HFF-Myc (cell line): ENCODE data around the gene ITPKB.

ENCODE experiments used
- DNase-seq: peaks from one replicate; pipeline ENCODE4 v3.0.0-alpha.2; 2011; ENCODE audit warnings: low read depth; ENCODE audit errors: extremely low read depth
- H3K4me3 ChIP-seq: replicated peaks from 2 replicates; pipeline ENCODE4 v1.5.1; 2011; ENCODE audit warnings: low read depth, mild to moderate bottlenecking, control low read depth, low read length
- TF ChIP-seq, protein P1 (sequence below): IDR thresholded peaks from 2 replicates; pipeline ENCODE4 v1.5.1; 2012; ENCODE audit warnings: mild to moderate bottlenecking, low read depth, low read length, control low read depth; ENCODE audit errors: missing control alignments

The ITPKB gene

DNA sequence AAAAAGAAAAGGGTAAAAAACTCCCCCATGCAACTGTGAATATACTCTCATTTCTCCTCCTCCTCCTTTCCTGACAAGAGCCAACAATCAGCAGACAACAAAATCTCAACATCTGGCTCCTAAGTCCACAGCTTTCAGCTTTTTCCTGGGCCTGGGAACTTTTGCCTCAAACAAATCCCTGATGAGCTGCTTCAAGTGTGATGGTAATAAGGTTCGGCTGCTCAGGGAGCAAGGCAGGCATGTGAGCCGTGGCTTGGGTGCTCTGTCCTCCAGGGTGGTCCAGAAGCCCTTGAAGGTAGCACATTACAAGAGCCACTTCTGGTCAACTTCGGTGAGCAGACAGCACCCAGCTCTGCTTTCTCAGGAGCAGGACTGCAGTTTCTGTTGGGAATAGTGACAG lies 46.3 kb downstream of the ITPKB start:
- H3K4me3 ChIP-seq, result no peak overlapping the region
- TF ChIP-seq, protein P1, sequence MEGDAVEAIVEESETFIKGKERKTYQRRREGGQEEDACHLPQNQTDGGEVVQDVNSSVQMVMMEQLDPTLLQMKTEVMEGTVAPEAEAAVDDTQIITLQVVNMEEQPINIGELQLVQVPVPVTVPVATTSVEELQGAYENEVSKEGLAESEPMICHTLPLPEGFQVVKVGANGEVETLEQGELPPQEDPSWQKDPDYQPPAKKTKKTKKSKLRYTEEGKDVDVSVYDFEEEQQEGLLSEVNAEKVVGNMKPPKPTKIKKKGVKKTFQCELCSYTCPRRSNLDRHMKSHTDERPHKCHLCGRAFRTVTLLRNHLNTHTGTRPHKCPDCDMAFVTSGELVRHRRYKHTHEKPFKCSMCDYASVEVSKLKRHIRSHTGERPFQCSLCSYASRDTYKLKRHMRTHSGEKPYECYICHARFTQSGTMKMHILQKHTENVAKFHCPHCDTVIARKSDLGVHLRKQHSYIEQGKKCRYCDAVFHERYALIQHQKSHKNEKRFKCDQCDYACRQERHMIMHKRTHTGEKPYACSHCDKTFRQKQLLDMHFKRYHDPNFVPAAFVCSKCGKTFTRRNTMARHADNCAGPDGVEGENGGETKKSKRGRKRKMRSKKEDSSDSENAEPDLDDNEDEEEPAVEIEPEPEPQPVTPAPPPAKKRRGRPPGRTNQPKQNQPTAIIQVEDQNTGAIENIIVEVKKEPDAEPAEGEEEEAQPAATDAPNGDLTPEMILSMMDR, result no peak
- no peak for DNase-seq

DNA sequence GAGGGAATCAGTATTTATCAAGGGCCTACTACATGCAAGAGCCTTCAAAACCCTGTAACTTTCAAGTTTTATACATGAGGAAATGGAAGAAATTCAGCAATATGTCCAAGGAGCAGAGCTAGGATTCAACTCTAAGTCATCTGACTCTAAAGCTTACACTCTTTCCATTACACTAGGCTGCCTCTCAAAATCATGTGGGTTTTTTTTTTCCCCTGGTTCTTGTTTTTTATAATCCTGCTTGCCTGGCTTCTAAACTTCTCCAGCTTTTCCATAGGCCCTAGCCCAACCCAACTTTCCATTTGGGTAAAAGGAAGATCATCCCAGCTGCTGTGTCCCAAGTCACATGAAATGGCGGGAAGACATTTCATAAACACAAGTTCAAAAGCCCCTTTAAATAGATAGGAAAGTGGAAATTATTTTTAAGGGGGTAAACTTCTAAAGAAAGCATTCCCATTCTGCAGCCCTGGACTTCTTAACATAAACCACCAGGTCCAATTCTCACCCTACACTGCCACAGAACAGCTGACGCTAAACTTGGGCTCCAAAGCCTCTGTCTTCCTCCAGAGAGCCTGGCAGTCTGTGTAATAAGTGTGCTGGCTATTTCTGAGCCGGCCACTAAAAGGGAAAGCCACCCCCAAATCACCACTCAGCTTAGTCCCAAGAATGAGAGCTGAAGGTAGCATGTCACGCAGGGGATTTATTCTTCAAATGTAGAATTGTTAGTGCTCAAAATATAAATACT lies 46.9 kb downstream of the ITPKB start:
- no peak overlapping the region for H3K4me3 ChIP-seq
- TF ChIP-seq, protein P1, result no peak
- DNase-seq, result no peak

DNA sequence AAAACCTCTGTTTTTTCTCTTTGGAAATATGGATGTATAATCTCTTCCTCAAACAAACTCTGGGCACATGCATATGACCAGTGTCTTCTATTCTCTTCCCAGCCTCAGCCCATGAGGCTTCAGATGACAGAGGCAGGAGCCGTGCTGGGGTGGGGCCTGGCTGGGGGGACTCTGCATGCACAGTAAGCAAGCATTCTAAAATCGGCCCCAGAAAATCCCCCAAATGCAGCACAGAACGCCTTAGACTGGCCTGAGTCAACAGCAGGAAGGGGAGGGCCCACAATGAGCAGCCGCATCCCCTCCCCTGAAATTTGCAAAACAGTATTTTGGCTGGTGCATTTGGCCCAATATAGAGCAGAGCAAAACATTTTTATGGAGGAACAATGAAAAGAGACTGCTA lies 47.8 kb downstream of the ITPKB start:
- TF ChIP-seq, protein P1, result no peak
- DNase-seq, result no peak
- H3K4me3 ChIP-seq, result no peak overlapping the region

DNA sequence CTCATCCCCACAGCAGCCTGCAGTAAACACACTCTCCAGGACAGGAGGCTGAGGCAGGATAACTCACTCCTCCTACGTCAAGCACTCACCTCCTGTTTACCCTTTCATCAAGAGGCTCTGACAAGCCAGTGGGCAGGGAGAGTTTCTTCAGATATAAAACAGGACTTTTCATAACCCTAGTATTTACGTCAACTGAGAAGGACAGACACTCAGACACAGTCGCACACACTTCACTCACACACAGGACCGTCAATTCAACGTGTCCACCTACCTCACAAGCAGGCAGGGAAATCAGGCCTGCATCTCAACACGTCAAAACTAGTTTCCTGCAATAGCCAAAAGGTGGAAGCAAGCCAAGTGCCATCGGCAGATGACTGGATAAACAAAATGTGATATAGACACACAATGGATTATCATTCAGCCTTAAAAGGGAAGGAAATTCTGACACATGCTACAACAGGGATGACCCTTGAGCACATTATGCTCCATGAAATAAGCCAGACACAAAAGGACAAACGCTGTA lies 48.6 kb downstream of the ITPKB start:
- no peak overlapping the region for H3K4me3 ChIP-seq
- TF ChIP-seq, protein P1, result no peak
- DNase-seq, result no peak

DNA sequence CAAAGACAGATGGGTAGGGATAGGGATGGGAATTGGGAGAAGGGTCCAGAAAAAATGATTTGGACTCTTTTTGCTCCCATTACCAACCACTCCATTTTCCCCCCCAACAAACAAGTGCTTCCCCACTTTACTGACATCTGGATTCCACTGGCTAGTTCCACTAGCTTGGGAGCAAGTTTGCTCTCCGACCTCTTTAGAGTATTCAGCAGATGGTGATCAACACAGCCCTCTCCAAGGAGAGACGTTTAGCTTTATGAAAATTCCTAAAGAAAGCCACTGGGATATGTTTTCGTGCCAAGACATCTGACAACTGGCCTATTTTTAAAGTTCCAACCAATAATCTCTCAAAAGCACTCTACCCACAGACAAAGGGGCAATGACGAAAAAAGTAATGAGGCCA lies 50.3 kb downstream of the ITPKB start:
- H3K4me3 ChIP-seq, result no peak overlapping the region
- DNase-seq, result no peak
- TF ChIP-seq, protein P1, result no peak

GRCh38 chr1:226688056-226688748 lies 50.9 kb downstream of the ITPKB start:
- TF ChIP-seq, protein P1, result no peak
- DNase-seq, result no peak
- no peak overlapping the region for H3K4me3 ChIP-seq
